ENCODE results near the gene SYTL5.

SYTL5 gene

GRCh38 chrX:38045538-38046096 is 39.3 kb downstream of the SYTL5 start:
- H3K4me3 Mint-ChIP-seq = no peak overlapping the region

GRCh38 chrX:38048886-38049285 is 42.5 kb downstream of the SYTL5 start:
- H3K4me1 Mint-ChIP-seq (ENCODE audit: low read depth in 2 of 2) = no peaks in the 10 kb centered on the region
- no peak for DNase-seq
- no peak for ATAC-seq (replicated peaks)
- H3K9me3 Mint-ChIP-seq = no peaks in the 10 kb centered on the region
- no peak overlapping the region for H3K4me3 Mint-ChIP-seq
- H3K36me3 Mint-ChIP-seq (ENCODE audit: insufficient read depth) = no peaks in the 10 kb centered on the region
- no peaks in the 10 kb centered on the region for H3K27me3 Mint-ChIP-seq
- H3K27ac Mint-ChIP-seq = no peak overlapping the region

More at GRCh38 chrX:38045538-38046096, 39.3 kb downstream of the SYTL5 start:
- H3K27ac Mint-ChIP-seq = no peak overlapping the region
- DNase-seq (no peak), ATAC-seq (replicated peaks) (no peak)
- no peaks in the 10 kb centered on the region for H3K9me3 Mint-ChIP-seq
- no peaks in the 10 kb centered on the region for H3K36me3 Mint-ChIP-seq (ENCODE audit: insufficient read depth)
- H3K4me1 Mint-ChIP-seq (ENCODE audit: low read depth in 2 of 2) = no peaks in the 10 kb centered on the region
- H3K27me3 Mint-ChIP-seq = no peaks in the 10 kb centered on the region

DNA sequence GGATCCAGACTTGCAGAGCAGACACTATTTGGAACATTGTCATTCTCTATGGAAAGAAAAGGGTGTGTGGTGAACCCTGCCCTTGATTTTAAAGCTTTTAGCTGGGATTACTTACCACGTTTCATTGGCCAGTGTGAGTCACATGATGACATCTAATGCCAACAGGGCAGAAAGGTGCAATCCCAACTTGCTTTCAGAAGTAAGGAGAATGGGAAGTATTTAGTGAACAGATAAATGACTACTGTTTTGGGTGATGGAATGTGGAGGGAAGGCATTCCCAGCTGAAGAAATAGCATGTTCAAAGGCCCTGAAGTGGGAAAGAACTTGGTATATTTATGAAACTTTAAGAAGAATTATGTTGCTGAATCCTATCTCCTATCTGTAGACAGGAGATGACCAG is 44.5 kb downstream of the SYTL5 start:
- Mint-ChIP-seq H3K36me3 (ENCODE audit: insufficient read depth) (no peaks in the 10 kb centered on the region), H3K27ac (no peak overlapping the region), H3K4me1 (ENCODE audit: low read depth in 2 of 2) (no peaks in the 10 kb centered on the region), H3K4me3 (no peak overlapping the region), H3K9me3 (no peaks in the 10 kb centered on the region), H3K27me3 (no peaks in the 10 kb centered on the region)
- DNase-seq = no peak
- no peak for ATAC-seq (replicated peaks)

- Mint-ChIP-seq H3K4me3 (no peak overlapping the region), H3K36me3 (ENCODE audit: insufficient read depth) (no peaks in the 10 kb centered on the region), H3K27me3 (no peaks in the 10 kb centered on the region), H3K4me1 (ENCODE audit: low read depth in 2 of 2) (no peaks in the 10 kb centered on the region), H3K9me3 (no peaks in the 10 kb centered on the region), H3K27ac (no peak overlapping the region)
- ATAC-seq (replicated peaks) = no peak
- DNase-seq = no peak
These were observed 45.7 kb downstream of the SYTL5 start for GRCh38 chrX:38052096-38052495.

- Mint-ChIP-seq H3K36me3 (ENCODE audit: insufficient read depth) (no peaks in the 10 kb centered on the region), H3K27ac (no peak overlapping the region), H3K9me3 (no peaks in the 10 kb centered on the region), H3K4me1 (ENCODE audit: low read depth in 2 of 2) (no peaks in the 10 kb centered on the region), H3K27me3 (no peaks in the 10 kb centered on the region), H3K4me3 (no peak overlapping the region)
- DNase-seq (no peak), ATAC-seq (replicated peaks) (no peak)
These were observed 49.0 kb downstream of the SYTL5 start for GRCh38 chrX:38055170-38055847.

DNA sequence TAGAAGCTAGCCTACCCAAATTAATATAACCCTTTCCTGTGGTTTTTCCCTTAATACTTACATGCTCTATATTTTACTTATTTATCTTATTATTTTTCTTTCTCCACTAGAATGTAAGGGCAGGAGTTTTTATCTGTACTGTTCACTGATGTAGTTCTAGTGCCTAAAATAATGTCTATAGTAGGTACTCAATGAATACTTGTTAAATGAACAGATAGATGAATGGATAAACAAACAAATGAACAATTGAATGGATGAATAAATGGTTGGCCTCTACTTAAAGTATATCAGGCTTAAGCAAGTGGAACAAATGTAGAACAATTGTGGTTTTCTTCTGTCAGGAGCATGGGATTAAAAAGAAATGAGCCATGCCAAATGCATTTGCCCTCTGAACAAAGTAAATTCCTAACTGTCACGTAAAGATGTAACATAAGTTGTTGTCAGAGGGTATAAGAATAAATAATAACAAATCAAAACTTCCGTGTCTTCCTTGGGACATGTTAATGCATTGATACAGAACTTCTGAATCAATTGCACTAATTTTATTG is 54.1 kb downstream of the SYTL5 start:
- ATAC-seq (replicated peaks) = no peak
- H3K36me3 Mint-ChIP-seq (ENCODE audit: insufficient read depth) = no peaks in the 10 kb centered on the region

DNA sequence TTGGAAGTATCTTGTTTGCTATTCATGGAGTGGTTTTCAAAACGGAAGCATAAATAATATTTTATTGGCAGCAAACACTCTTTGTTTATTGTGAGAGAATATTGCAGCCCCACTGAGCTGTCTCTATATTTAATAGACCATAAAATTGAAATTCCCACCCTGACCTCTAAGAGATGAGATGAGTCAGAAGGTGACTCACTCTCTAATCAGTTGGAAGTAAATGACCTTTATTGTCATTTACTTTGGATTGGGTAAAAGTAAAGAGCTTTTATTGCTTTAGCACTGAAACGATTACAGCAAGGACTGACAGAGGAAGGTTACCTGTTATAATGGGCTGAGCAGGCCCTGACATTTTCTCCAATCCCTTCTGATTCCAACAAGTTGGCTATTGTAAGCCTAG is 55.0 kb downstream of the SYTL5 start:
- no peaks in the 10 kb centered on the region for H3K27me3 Mint-ChIP-seq
- H3K36me3 Mint-ChIP-seq (ENCODE audit: insufficient read depth) = no peaks in the 10 kb centered on the region
- no peaks in the 10 kb centered on the region for H3K4me1 Mint-ChIP-seq (ENCODE audit: low read depth in 2 of 2)
- H3K27ac Mint-ChIP-seq = no peak overlapping the region
- no peaks in the 10 kb centered on the region for H3K9me3 Mint-ChIP-seq
- DNase-seq (no peak), ATAC-seq (replicated peaks) (no peak)
- H3K4me3 Mint-ChIP-seq = no peak overlapping the region

More for the DNA sequence above, 54.1 kb downstream of the SYTL5 start:
- Mint-ChIP-seq H3K27me3 (no peaks in the 10 kb centered on the region), H3K9me3 (no peaks in the 10 kb centered on the region), H3K4me3 (no peak overlapping the region), H3K27ac (no peak overlapping the region), H3K4me1 (ENCODE audit: low read depth in 2 of 2) (no peaks in the 10 kb centered on the region)
- no peak for DNase-seq

DNA sequence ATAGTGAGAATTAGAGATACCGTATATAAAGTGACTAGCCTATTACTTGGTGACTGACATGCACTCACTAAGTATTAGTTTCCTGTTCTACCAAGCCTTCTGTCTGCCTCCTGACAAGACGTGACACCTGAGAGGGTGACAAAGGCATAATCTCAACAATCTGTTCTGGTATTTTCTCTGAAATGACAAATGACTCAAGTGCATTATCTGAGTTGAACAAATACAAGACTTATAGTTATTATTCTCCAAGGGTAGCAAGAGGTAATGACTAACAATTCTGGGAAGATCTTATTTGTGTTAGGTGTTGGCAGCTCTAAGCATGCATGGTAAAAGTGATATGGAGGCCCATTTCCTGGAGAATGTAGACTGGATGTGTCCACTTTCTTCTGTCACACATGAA is 60.6 kb downstream of the SYTL5 start:
- Mint-ChIP-seq H3K36me3 (ENCODE audit: insufficient read depth) (no peaks in the 10 kb centered on the region), H3K9me3 (no peaks in the 10 kb centered on the region), H3K4me1 (ENCODE audit: low read depth in 2 of 2) (no peaks in the 10 kb centered on the region), H3K27ac (no peak overlapping the region), H3K4me3 (no peak overlapping the region), H3K27me3 (no peaks in the 10 kb centered on the region)
- DNase-seq = no peak
- ATAC-seq (replicated peaks) = no peak

- no peak overlapping the region for H3K4me3 Mint-ChIP-seq
- no peaks in the 10 kb centered on the region for H3K36me3 Mint-ChIP-seq (ENCODE audit: insufficient read depth)
- H3K27ac Mint-ChIP-seq = no peak overlapping the region
- H3K9me3 Mint-ChIP-seq = no peaks in the 10 kb centered on the region
- H3K4me1 Mint-ChIP-seq (ENCODE audit: low read depth in 2 of 2) = no peaks in the 10 kb centered on the region
- no peak for ATAC-seq (replicated peaks)
- no peaks in the 10 kb centered on the region for H3K27me3 Mint-ChIP-seq
- no peak for DNase-seq
These were observed 62.9 kb downstream of the SYTL5 start for GRCh38 chrX:38069273-38069672.

- Mint-ChIP-seq H3K27me3 (no peaks in the 10 kb centered on the region), H3K27ac (no peak overlapping the region), H3K9me3 (no peaks in the 10 kb centered on the region), H3K4me1 (ENCODE audit: low read depth in 2 of 2) (no peaks in the 10 kb centered on the region), H3K36me3 (ENCODE audit: insufficient read depth) (no peaks in the 10 kb centered on the region), H3K4me3 (no peak overlapping the region)
- ATAC-seq (replicated peaks) = no peak
- no peak for DNase-seq
These were observed 63.6 kb downstream of the SYTL5 start for GRCh38 chrX:38069991-38070390.

DNA sequence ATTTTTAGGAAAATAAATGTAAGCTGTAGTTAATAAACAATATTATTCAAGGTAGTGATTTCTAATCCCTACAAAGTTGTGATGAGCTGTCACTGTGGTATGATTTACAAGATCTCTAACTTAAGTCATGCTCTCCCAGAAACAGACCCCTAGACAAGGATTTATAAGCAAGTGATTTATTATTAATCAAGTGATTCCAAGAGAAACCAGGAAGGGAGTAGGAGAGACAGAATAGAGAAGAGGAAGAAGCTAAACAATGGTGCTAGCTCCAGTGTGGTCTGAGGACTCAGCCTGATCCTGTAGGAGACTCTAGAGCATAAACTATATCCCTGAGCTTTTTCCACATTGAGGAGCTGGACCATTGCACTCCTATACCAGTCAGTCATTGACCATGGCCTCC is 73.1 kb downstream of the SYTL5 start:
- Mint-ChIP-seq H3K27ac (no peak overlapping the region), H3K36me3 (ENCODE audit: insufficient read depth) (no peaks in the 10 kb centered on the region), H3K4me3 (no peak overlapping the region), H3K4me1 (ENCODE audit: low read depth in 2 of 2) (no peaks in the 10 kb centered on the region), H3K27me3 (peaks cover 8 to 11% of the 10 kb centered on the region in 2 donors), H3K9me3 (no peaks in the 10 kb centered on the region)
- ATAC-seq (replicated peaks) (no peak), DNase-seq (no peak)

- peaks cover 8 to 11% of the 10 kb centered on the region in 2 donors for H3K27me3 Mint-ChIP-seq
- H3K27ac Mint-ChIP-seq = no peak overlapping the region
- no peak overlapping the region for H3K4me3 Mint-ChIP-seq
- ATAC-seq (replicated peaks) (no peak), DNase-seq (no peak)
- no peaks in the 10 kb centered on the region for H3K9me3 Mint-ChIP-seq
- H3K36me3 Mint-ChIP-seq (ENCODE audit: insufficient read depth) = no peaks in the 10 kb centered on the region
- no peaks in the 10 kb centered on the region for H3K4me1 Mint-ChIP-seq (ENCODE audit: low read depth in 2 of 2)
These were observed 74.5 kb downstream of the SYTL5 start for GRCh38 chrX:38080808-38081207.

- H3K36me3 Mint-ChIP-seq (ENCODE audit: insufficient read depth) = no peaks in the 10 kb centered on the region
- H3K27me3 Mint-ChIP-seq = peaks cover 8 to 11% of the 10 kb centered on the region in 2 donors
- H3K4me1 Mint-ChIP-seq (ENCODE audit: low read depth in 2 of 2) = no peaks in the 10 kb centered on the region
- no peak overlapping the region for H3K4me3 Mint-ChIP-seq
- peak overlapping the region in 1 of 2 donors; percentile 39 for H3K27ac Mint-ChIP-seq
- no peak for ATAC-seq (replicated peaks)
- no peak for DNase-seq
- H3K9me3 Mint-ChIP-seq = no peaks in the 10 kb centered on the region
These were observed 75.6 kb downstream of the SYTL5 start for GRCh38 chrX:38081909-38082308.

DNA sequence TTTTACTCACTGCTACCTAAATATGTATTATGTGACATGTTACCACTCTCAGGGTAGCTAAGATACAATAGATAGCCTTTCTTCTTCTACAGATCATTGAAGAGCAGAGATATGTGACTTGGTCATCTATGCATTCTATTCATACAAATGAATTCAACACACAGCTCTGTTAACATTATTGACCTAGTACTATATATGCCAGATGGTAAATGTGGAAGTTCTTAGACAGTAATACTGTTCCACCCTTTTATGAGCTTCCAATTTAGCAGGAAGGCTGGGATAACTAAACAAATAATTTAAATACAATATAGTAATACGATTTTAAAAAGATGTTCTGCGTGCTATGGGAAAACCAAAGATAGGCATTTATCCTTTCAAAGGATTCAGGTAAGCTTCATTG is 76.0 kb downstream of the SYTL5 start:
- Mint-ChIP-seq H3K4me1 (ENCODE audit: low read depth in 2 of 2) (no peaks in the 10 kb centered on the region), H3K4me3 (no peak overlapping the region), H3K9me3 (no peaks in the 10 kb centered on the region), H3K36me3 (ENCODE audit: insufficient read depth) (no peaks in the 10 kb centered on the region), H3K27me3 (peaks cover 8 to 11% of the 10 kb centered on the region in 2 donors), H3K27ac (peak overlapping the region in 1 of 2 donors; percentile 39)
- no peak for ATAC-seq (replicated peaks)
- no peak for DNase-seq
